NCI-H1048 (cell line): ENCODE results near the gene IRX5.

Source experiments
- DNase-seq: peaks from one replicate; lab custom pipeline; 2025; lab: John Stamatoyannopoulos, UW

IRX5 gene

DNA sequence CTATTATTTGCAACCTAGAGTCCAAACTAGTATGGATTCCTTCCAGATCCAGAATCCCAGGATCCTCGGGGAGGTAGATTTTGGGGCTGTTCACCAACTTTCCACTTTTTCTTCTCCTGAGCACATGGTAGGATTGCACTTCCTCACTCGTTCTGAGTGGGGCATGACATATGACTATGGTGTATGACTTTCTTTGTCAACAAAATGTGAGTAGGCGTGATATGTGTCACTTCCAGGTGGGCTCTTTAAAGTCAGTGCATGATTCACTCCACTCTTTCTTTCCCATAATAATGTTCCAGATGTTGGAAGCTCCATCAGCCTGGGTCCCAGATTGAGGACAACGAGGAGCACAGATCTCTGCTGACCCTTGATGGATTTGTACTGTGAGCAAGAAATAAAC, 21.5 kb downstream of the IRX5 start:
- DNase-seq = no peak

DNA sequence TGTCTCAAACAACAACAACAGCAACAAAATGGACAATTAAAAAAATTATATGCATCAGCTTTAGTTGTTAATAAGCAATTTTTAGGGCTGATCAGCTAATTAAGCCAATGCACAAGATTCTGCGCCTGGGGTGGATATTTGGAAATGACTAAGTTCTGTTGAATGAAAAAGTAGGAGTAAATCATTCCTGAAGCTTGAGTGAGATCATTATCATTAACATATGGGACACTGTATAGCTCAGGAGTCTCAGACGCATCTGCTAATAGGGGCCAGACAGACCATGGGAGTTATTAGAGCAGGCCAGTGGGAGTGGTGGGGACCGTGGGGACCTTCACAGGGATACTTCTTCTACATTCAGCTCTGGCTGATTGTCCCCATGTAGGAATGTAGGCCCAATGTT, 22.8 kb downstream of the IRX5 start:
- DNase-seq = no peak

DNA sequence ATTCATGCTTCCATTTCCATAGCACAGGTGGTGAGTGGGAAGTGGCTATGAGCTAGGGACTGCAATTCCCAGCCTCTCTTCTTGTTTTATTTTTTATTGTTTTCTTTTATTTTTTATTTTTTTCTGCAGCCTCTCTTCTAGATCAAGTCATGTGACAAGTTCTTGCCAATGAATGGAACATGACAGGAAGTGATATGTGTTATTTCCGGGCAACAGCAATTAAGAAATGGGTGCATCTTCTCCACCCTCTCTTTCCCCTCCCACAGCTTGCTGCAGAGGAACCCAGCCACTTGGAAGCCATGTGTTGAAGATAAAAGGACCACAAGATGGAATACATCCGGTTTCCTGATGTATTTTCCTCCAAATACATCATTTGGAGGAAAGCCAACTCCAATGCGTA, 23.6 kb downstream of the IRX5 start:
- no peak for DNase-seq

DNA sequence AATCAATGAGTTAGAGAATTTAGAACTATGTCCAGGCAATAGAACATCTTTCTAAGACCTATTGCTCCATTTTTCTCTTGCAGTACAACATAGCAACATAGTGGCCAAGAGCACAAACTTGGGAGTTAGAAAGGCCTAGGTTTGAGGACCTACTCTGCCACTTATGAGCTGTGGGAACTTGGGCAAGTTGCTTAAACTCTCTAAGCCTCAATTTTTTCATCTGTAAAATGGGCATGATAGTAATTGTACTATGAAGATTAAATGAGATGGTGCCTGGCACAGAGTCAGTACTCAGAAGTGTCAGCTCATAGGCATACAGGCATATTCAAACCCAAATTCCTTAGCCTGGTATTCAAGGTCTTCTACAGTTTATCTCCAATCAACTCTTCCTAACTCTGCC, 25.1 kb downstream of the IRX5 start:
- DNase-seq = no peak

DNA sequence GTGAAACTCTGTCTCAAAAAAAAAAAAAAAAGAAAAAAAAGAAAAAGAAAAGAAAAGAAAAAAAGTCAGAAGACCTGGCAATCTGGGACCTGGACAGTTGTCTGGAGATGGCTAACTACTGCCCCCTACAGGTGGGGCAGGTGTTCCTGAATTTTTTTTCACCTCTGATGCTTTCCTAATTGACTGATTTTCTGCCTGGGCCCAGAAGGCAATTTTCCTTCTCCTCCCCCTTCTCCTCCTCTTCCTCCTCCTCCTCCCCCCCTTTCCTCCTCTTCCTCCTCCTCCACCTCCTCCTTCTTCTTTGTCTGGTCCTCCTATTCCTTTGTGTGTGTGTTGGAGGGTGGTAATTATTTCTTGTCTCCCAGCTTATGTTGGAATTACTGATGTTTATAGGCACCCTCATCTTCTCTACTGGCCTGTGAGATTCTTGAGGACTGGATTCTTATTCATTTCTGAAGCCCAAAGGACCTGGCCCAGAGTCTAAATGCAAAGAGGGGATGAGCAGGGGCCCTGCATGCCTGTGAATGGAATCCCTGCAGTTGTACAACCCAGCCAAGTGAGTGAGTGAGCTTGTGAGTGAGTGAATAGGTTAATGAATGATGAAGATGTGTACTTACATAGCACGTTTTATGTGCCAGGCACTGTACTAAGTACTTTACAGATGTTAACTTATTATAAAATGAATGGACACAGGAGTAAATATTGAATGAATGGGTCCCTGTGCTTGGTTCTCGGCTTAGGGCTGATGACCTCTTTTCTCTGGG, 26.9 kb downstream of the IRX5 start:
- no peak for DNase-seq

DNA sequence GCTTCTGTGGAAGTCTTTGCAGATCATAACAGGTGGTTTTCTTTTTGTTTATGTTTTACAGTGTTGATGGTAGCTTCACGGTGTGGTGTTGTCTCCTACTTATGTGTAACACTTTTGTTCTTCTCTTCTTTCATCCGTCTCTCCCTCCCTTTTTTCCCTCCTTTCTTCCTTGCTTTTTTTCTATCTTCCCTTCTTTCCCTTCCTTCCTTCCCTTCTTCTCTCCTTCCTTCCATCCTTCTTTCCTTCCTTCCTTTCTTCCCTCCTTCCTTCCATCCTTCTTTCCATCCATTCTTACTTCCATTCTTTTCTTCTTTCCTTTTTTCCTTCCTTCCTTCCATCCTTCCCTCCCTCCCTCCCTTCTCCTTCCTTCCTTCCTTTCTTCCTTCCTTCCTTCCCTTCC, 31.4 kb downstream of the IRX5 start:
- DNase-seq = no peak

DNA sequence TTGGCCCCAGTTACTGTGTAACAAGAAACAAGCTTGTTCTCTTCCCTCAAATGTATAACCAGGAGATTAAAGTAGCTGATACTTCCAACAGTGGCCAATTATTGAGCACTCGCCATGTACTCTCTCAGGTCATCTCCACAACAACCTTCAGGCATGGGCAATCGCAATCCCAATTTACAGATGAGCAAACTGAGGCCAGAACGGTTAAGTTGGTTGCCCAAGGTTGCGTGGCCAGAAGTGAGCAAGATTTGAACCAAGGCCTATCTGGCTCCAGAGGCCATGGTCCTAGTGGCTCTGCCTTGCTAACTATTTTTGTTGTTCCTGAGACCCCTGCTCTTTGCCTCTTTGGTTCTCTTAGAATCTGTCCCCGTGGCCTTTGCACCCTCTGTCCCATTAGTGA, 33.6 kb downstream of the IRX5 start:
- no peak for DNase-seq

DNA sequence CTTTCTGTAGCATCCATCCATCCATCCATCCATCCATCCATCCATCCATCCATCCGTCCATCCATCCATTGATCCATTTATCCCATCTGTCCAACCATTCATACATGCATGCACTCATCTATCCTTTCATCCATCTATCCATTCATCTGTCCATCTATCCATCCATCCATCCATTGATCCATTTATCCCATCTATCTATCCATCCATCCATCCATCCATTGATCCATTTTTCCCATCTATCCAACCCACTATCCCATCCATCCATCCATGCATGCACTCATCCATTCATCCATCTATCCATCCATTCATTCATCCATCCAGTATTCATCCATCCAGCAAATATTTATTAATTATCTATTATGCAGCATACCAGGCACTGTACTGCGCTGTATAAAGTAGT, 34.8 kb downstream of the IRX5 start:
- no peak for DNase-seq

DNA sequence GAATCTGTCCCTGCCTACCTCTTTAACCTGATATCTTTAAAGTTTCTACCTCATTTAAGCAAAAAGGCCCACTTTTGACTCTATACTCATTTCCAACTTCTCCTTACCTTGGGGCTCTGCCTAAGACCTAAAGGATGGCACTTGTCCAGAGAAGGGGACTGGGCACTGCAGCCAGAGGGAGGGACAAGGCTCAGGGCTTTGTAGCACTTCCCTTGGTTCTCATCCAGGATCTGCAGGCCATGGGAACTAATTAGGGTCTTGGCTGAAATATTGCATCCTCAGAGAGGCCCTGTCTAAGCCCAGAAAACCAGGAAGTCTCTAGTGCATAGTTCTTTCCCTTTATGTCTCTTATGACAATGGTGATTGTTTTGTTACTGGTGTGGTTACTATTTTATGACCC, 37.3 kb downstream of the IRX5 start:
- no peak for DNase-seq

DNA sequence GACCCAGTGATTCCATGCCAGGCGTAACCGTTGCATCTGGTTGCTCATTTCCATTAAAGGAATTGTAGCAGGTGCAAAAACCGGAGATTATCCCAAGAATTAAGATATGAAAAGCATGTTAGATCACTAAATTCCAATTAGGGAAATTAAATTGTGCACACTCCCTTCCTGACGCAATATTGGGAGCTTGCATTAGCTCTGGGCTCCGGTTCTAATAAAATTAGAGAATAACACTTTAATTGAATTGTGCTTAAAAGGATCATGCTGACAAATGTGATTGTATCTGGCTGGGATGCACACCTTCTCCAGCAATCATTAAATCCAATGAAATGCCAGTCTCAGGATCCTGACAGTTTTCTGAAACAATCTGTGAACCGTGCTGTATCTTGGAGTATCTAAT, 38.1 kb downstream of the IRX5 start:
- no peak for DNase-seq

DNA sequence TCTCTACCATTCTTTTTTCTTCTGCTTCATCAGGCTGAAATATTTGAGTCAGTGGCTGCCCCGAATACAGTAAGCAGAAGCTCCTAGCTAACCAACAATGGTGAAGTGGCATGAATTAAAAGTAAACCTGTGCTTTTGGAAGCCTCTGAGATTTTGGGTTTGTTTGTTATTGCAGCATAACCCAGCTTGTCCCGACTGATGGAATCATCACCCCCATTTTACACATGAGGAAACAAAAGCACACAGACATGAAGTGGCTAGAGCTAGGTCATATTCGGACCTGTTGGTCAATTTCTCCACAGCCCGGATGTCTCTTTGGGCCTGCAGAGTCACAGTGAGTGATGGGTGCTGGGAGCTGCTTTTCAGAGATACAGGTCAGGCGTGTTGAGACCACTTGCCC, 39.4 kb downstream of the IRX5 start:
- no peak for DNase-seq

DNA sequence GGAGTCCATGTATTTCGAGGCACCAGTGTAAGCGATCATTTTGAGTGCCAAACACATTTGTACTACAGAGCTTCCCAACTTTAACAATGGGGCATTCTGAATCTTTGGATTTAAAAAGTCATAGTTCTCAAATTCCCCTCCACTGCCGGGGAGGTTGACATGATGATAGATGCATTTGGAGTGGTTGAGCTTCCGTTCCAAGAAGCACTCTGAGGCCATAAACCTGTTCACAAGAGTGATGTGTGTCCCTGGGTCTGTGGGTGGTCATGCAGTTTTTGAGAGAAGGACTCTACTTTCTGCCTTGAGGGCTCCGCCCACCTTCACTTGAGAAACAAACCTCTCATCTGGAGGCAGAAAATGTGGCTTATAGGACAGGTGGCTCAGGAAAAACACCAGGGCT, 43.7 kb downstream of the IRX5 start:
- DNase-seq = no peak

DNA sequence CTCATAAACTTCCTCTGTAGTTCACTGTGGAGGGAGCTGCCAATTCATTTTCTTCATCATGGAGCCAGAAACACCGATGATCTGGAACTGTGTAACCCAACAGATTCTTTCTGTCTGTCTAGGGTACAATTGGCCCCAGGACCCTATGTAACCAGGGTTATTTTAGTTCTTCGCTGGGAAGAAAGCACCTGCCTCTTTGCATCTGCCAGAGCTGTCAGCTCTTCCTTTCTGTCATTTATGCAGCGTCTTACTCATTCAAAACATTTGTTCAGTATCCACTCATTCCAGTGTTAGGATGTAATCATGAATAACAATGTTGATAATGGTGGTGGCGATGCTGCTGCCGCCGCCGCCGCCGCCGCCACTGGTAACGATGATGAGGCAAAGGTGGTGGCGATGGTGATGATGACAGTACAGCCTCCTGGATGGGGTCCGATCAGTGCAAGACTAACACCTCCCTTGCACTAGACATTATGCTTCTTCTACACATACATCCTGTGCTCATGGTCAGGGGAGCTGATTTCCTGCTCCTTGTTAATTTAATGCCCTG, 46.1 kb downstream of the IRX5 start:
- DNase-seq = no peak

DNA sequence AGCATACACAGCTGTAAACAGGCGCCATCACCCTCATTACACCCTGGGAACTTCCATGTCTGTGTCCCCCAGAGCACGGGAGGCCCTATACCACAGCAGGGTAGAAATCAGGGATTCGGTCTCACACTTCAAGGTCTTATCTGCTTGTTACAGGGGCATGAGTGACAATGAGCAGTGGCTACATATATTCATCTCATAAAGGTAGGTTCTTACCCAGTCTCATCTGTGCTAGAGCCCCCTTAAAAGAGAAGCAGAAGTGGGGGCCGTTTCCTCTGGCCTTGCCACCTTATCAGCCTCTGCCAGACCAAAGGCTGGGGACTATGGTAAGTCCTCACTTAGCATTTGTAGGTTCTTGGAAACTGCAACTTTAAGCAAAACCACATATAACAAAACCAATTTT, 46.5 kb downstream of the IRX5 start:
- no peak for DNase-seq

DNA sequence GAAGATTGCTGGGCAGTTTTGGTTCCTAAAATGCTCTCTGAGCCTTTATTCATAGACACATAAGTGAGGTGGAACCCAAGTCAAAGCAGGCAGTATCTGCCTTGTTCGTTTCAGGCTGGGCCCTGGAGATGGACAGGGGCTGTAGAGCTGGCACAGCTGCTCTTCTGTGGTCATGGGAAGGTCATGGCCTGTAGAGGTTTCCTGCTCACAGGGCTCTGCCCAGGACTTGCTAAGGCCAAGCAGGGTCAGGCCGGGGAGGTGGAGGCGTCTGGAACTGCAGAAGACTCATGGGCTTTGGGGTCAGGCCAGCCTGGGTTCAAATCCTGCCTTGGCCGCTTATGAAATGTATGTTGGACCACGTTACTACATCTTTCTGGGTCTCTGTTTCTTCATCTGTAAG, 50.2 kb downstream of the IRX5 start:
- DNase-seq = no peak
